IPS-18c (cell line): ENCODE measurements around the gene ZNF536.

ENCODE experiments used
- H3K4me3 ChIP-seq: 2 replicates; pipeline ENCODE4 v1.7.0; 2013; ENCODE audit warnings: low read depth, mild to moderate bottlenecking, low read length, moderate library complexity; ENCODE audit not compliant: insufficient read depth
- H3K9me3 ChIP-seq: one replicate; pipeline ENCODE4 v1.6.1; 2013; ENCODE audit warnings: mild to moderate bottlenecking, low read length, moderate library complexity; ENCODE audit not compliant: control insufficient read depth, insufficient read depth

The ZNF536 gene

DNA sequence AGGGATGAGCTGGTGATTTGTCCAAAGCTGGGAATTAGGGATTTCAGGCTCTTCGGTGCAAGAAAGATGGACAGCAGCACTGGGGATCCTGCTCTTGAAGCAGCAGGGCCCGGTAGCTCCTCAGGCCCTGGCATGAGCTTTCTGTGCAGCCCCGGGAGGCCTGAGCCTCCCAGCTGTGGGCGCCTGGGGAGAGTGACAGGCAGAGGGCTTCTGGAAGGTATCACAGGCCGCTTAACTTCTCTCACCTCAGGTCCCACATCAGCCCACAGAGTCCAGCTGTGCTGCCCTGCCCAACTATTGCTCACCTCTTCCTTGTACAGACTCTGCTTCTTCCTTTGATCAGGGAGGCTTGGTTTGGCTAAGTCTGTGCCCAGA lies 14.6 kb upstream of the ZNF536 start:
- no peak overlapping the region for H3K4me3 ChIP-seq

DNA sequence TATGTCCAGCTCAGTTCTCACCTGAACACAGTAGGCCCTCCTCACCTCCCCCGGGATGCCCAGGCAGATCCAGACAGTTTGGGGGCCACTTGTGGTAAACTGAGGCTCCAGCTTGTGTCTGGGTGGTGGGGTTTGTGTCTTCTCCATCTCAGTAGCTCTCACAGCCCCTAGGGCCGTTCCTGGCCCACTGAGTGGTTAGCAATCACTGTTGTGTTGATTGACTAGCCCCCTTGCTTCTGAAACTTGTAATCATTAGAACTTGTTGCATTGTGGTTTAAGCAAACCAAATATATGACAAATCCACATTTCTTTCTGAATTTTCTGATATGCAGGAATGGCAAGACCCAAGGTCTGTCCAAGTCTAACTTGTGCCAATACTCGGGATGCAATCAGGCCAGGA lies 13.9 kb upstream of the ZNF536 start:
- Histone ChIP-seq H3K4me3 (no peak overlapping the region), H3K9me3 (no peaks in the 10 kb centered on the region)

More for the DNA sequence above, 14.6 kb upstream of the ZNF536 start:
- no peaks in the 10 kb centered on the region for H3K9me3 ChIP-seq

DNA sequence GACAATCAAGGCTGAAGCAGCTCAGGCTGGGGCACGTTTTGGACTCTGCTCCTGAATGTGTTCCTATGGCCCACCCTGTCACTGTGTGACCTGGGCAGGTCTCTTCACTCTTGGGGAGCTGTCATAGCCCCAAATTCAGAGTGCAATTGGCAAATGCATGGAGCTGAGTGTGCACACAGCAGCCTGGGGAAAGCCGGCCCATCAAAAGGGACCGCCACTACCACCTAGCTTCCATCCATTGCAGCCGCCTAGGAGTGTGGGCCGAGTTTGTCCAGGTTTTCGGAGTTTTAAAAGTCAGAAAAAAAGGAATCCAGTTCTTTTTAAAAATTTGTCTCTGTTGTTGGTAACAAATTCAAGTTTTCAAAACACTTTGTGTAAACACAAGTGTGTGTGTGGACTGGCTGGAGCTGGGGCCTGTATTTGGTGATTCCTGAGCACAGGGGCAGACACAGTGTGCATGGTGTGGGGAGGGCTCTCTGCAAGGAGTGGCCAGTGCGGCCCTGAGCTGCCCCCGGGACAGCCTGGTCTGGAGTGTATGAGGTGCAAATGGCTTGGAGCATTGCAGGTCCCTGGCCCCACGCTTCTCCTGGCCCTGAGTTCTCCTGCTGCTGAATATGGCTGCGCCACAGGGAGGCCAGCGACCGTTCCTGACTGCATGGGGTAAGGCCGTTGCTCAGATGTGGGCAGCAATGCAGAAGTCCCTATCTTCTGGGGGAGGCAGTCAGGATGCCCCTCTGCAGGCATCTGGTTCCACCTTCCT lies 13.2 kb upstream of the ZNF536 start:
- Histone ChIP-seq H3K9me3 (no peaks in the 10 kb centered on the region), H3K4me3 (no peak overlapping the region)

- Histone ChIP-seq H3K9me3 (no peaks in the 10 kb centered on the region), H3K4me3 (no peak overlapping the region)
These were observed 12.2 kb upstream of the ZNF536 start for GRCh38 chr19:30359936-30360335.

GRCh38 chr19:30360376-30361106 lies 11.6 kb upstream of the ZNF536 start:
- H3K9me3 ChIP-seq, result no peaks in the 10 kb centered on the region
- H3K4me3 ChIP-seq, result no peak overlapping the region

DNA sequence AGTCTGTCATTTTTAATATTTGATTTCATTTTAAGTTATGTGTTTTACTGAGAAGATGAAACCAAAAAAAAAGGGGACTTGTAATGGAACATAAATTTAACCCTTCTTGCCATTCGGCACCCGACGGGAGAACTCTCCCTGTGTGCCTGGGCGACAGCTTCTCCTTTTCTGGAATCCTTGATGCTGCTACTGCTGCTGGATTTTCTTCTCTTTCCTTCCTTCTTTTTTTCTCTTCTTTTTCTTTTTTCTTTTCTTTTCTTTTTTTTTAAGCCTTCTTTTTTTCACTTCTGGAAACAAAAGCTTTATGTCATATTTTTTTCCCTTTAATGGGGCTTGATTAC lies 11.1 kb upstream of the ZNF536 start:
- H3K9me3 ChIP-seq, result no peaks in the 10 kb centered on the region
- H3K4me3 ChIP-seq, result no peak overlapping the region

GRCh38 chr19:30361721-30362120 lies 10.5 kb upstream of the ZNF536 start:
- no peak overlapping the region for H3K4me3 ChIP-seq
- no peaks in the 10 kb centered on the region for H3K9me3 ChIP-seq

DNA sequence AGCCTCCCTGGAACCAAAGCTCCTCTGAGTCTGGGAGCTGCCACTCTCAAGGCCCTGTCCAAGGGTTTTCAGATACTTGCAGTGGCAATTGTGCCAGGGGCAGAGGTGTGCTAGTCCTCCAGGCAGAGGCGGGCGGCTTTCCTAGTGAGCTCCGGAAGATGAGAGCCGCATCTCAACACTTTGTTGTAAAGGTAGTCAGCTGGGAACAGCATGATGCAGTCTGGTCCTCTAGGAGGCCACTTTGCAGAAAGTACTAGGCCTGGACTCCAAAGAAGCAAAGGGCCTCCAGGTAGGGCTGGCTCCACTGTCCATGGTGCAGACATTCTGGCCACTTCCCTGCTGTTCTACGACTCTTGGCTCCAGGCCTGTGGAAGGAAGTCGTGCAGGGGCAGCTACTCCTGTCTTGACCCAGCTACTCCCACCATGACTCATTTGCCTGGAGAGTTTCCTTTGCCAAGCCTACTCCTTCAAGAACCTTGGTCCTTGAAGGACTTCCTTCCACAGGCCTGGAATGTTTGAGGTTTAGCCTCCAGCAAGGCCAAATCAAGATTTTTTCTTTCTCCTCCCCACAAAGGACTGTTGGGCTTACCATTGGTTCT lies 9.9 kb upstream of the ZNF536 start:
- H3K4me3 ChIP-seq, result no peak overlapping the region

GRCh38 chr19:30363073-30363472 lies 9.1 kb upstream of the ZNF536 start:
- H3K9me3 ChIP-seq, result no peaks in the 10 kb centered on the region

More for the DNA sequence above, 9.9 kb upstream of the ZNF536 start:
- H3K9me3 ChIP-seq, result no peaks in the 10 kb centered on the region

GRCh38 chr19:30364866-30365800 lies 7.1 kb upstream of the ZNF536 start:
- H3K9me3 ChIP-seq, result no peaks in the 10 kb centered on the region

More at GRCh38 chr19:30363073-30363472, 9.1 kb upstream of the ZNF536 start:
- no peak overlapping the region for H3K4me3 ChIP-seq

DNA sequence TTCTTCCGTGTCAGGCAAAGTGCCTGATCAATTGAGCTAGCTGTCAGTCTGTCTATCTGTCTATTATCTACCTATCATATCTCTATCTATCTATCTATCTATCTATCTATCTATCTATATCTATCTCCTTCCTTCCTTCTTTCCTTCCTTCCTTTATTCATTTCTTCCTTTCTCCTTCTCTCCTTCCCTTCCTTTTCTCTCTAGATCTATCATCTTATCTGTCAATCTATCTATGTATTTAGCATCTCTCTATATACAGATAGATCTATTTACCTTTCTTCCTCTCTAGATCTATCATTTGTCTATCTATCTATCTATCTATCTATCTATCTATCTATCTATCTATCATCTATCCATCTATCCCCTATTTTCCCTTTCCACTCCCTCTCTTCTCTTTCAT lies 5.9 kb upstream of the ZNF536 start:
- Histone ChIP-seq H3K9me3 (no peaks in the 10 kb centered on the region), H3K4me3 (no peak overlapping the region)

More at GRCh38 chr19:30364866-30365800, 7.1 kb upstream of the ZNF536 start:
- H3K4me3 ChIP-seq, result no peak overlapping the region

DNA sequence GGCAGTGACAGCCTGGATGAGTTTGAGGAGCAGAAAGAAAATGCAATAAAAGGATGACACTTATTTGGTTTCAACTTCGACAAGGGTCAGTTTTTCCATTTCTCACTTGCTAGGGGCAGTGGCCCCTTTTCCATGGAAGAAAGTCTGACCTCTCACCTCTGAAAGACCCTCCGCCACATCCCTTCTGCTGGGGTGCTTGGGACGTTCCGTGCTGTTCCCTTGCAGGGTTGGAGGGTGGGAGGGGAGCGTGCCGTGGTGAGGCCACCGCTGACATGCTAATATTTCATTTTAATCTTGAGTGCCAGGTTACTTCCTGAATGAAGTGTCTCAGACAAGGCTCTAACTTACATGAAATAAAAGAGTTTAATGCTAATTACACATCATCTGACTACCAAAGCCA lies 5.2 kb upstream of the ZNF536 start:
- Histone ChIP-seq H3K4me3 (no peak overlapping the region), H3K9me3 (no peaks in the 10 kb centered on the region)

GRCh38 chr19:30367421-30367820 lies 4.8 kb upstream of the ZNF536 start:
- Histone ChIP-seq H3K4me3 (no peak overlapping the region), H3K9me3 (no peaks in the 10 kb centered on the region)

- Histone ChIP-seq H3K4me3 (no peak overlapping the region), H3K9me3 (no peaks in the 10 kb centered on the region)
These were observed 2.4 kb upstream of the ZNF536 start for GRCh38 chr19:30369833-30370232.

DNA sequence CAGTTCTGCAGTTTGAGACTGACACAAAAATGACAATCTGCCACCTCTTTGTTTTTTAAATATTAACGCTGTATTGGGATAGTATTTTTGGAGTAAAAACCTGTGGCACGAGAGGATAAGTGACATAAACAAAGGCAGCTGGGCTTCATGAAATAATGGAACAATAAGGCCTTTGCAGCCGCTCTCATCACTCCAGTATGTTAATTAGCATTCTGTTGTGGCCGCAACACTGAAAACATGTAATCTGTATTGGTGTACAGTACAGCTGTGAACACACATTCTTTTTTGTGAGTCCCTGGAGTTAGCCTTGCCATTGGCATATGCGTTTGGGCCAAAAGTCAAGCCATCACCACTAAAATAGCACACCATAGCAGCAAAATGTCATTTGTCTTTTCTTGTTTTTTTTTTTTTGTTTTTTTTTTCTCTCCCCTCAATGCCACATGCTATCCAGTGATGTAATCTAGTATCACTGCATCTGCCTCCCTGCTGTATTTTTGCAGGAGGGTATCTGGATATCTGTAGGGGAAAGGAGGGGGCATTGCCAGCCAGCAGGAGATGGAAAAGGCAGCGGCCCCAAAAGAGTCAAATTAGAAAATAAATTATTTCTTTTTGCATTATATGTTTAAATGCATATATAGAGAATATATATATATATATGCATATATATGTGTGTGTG lies 885 bp upstream of the ZNF536 start:
- no peaks in the 10 kb centered on the region for H3K9me3 ChIP-seq
- H3K4me3 ChIP-seq, result no peak overlapping the region

- Histone ChIP-seq H3K4me3 (no peak overlapping the region), H3K9me3 (no peaks in the 10 kb centered on the region)
These were observed 1.4 kb downstream of the ZNF536 start for GRCh38 chr19:30373593-30373992.

- H3K4me3 ChIP-seq, result peak overlapping the region; percentile 47; the same call in 1 of the 2 replicates
- no peaks in the 10 kb centered on the region for H3K9me3 ChIP-seq
These were observed 2.3 kb downstream of the ZNF536 start for GRCh38 chr19:30374539-30374864.
